Ecto neural progenitor cell (in vitro differentiated cells): Measurements from ENCODE around the gene ALCAM.
"Not testable (repeated sequence)": the region's sequence is repeated elsewhere in the genome, so short reads cannot be mapped to it uniquely, and the experiment has no call there.

Experiments
- DNase-seq: peaks from one replicate; pipeline ENCODE4 v3.0.0-alpha.2; 2018; ENCODE audit warnings: low spot score

Gene ALCAM

DNA sequence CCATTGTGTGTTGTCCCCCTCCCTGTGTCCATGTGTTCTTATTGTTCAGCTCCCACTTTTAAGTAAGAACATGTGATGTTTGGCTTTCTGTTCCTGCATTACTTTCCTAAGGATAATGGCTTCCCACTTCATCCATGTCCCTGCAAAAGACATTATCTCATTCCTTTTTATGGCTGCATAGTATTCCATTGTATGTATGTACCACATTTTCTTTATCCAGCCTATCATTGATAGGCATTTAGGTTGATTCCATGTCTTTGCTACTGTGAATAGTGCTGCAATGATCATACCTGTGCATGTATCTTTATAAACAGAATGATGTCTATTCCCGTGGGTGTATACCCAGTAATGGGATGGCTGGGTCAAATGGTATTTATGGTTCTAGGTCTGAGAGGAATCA lies 23.1 kb downstream of the ALCAM start:
- not testable (repeated sequence) for DNase-seq

DNA sequence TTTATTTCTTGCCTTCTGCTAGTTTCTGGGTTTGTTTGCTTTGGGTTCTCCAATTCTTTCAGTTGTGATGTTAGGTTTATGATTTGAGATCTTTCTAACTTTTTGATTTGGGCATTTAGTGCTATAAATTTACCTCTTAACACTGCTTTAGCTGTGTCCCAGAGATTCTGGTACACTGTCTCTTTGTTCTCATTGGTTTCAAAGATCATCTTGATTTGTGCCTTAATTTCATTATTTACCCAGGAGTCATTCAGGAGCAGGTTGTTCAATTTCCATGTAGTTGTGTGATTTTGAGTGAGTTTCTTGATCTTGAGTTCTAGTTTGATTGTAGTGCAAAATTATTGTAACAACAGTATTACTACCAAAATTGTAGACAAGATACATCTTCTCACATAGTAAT lies 25.9 kb downstream of the ALCAM start:
- not testable (repeated sequence) for DNase-seq

DNA sequence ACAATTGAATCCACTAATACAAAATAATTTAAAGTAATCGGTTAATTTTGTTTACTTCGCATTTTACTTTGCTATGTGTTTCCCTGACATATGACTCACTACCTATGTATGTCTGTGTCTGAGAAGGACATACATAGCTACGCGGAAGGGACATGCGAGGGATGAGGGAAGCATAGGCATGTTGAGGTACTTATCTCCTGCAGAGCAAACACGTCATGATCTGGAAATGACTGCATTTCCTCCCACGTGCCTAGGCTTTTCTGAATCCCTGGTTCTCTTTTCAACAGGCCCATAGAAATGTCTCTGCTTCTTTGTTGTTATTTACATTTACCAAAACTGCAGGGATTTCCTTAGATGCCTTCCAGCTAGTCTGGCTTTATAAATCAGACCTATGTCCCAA lies 27.5 kb downstream of the ALCAM start:
- no peak for DNase-seq

DNA sequence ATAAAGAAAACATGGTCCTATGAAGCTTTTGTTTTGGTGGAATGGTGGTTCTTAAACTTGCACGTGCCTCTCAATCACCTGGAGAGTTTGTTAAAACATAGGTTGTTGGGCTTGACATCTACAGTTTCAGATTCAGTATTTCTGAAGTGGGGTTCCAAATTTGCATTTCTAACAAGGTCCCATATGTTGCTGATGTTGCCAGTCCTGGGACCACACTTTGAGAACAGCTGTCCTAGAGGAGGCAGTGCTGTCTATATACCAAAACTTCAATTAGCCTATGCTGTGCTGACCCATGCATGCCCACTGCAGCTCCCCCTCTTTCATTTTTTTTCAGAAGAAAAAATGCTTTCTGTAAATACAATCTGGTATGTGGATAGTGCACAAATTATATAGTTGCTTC lies 31.3 kb downstream of the ALCAM start:
- no peak for DNase-seq

DNA sequence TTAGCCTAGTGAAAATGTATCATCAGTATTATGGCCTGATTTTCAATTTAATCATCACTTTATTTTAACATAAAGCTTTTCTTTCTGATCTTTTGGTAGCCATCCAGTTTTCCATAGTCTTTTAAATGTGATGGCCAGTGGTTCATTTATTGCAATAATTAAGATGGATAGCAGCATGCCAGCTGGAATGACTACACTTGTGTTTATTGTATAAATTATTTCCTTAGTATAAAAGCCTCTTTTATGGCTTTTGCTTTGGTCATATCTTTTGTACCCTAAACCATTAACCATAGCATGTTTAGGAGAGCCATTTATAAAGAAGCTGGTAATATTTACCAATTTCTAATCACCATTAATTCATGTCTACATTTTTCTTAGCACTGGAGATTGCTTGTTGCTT lies 31.7 kb downstream of the ALCAM start:
- no peak for DNase-seq

DNA sequence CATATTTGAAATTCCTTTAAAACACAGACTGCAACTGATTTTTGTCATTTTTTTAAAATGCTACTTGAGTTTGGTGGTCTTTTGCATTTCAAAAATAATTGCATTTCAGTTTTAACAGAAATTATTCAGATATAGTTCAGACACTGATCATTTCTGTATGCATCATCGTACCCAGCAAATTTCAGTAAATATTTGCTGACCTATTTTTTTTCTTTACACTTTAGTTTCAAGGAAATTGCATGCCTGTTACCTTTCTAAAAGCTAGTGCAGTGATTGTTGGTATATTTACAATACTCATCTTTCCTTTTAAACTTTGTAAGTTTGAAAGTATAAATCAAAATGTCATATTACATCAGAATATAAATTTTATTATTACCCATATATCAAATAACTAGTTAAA lies 32.4 kb downstream of the ALCAM start:
- DNase-seq: no peak

DNA sequence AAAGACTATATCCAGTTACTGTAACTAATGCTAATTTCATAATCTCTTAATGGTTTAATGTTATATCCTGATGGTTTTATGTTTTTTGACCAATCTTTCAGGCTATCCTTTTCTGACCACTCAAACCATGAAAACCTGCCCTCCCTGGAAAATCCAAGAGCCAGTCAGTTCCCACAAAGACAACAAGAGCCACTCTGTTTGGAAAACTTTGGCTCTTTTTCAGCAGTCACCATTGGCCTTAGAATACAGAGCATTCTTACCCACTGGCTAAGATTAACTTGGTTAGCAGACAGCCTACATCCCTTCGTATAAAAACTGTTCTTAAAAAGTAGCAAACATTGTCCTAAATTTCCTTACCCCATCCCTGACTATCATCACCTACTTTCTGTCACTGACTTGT lies 32.9 kb downstream of the ALCAM start:
- no peak for DNase-seq

DNA sequence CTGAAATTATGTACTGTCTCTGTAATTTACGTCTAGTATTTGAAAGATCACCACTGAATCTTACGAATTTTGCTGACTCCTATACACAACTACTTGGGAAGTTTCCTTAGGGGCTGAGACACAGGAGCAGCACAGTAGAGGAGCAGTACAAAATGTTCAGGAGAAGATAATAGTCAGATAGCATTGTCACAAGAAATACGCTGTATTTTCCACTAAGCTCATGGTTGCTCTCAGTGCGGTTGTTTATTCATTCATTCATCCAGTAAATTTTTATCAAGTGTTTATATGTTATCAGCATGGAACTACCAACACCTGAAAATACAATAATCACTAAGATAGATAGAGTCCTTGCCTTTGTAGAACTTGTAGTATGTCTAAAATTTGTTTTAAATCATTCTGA lies 34.5 kb downstream of the ALCAM start:
- DNase-seq: no peak

DNA sequence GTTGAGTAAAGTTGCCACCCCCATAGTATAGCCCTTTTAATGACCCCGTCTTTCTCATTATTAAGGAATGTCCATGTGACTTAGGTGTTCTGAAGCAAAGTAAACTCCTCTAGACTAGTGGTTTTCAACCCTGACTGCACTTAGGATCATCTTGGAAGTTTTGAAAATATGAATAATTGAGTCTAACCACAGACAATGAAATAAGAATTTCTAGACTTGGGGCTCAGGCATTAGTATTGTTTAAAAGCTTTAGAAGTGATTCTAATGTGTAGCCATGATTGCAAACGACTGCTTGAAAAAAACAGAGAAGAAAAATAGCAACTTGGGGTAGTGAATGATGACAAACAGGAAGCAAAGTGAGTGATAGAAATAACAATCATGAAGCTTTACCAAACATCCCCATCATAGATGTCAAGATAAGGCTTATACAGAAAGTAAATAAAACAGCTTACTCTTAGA lies 35.0 kb downstream of the ALCAM start:
- DNase-seq: no peak

DNA sequence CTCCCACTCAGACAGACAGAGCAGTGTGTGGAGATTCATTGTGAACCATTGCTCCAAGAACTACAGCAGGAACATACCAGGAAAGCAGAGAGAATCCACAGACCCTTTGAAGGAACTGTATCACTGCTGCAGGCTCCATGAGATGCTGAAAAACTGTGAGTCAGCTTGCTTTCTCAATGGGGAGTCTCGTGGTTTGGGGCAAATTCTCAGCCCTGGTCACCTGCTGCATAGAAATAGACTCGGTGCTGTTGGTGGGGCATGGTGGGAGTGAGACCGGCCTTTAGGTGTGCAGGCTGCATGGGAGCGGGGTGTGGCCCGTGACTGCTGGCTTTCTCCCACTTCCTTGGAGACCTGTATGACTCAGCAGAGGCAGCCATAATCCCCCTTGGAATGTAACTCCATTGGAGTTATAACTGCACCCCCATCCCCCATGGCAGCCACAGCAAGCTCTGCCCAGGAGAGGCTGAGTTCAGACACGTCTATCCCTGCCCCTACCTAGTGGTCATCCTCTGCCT lies 35.6 kb downstream of the ALCAM start:
- DNase-seq: no peak

DNA sequence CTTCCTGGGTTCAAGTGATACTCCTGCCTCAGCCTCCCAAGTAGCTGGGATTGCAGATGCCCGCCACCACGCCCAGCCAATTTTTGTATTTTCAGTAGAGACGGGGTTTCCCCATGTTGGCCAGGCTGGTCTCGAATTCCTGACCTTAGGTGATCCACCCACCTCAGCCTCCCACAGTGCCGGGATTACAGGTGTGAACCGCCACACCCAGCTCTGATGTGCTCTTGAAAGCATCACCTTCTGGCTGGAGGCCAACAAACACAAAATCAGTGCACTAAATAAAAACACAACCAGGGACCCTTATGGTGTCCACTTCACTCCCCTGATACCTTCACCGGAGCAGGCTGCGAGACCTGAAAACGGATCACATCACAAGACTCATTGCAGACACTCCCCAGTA lies 36.3 kb downstream of the ALCAM start:
- not testable (repeated sequence) for DNase-seq

DNA sequence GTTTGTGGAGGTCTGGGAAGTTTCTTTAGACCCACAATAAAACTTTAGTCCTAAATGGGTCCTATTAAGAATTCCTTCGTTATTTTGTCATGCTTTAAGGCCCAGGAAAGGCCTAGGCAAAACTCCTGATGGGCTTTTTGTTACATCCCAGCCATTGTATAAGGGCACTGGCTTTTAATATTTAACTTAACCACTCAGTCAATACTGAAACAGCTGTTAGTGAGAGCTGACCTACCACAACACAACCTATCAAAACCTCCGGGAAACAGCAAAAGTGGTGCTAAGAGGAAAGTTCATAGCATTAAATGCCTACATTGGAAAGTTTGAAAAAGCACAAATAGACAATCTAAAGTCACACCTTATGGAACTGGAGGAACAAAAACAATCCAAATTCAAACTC lies 39.6 kb downstream of the ALCAM start:
- no peak for DNase-seq

DNA sequence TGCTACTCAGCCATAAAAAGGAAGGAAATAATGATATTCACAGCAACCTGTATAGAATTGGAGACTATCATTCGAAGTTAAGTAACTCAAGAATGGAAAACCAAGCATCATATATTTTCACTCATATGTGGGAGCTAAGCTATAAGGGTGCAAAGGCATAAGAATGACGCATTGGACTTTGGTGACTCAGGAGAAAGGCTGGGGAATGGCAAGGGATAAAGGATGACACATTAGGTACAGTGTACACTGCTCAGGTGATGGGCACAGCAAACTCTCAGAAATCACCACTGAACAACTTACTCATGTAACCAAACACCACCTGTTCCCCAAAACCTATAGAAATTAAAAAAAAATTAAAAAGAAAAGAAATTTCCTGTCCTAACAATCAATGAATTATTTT lies 42.7 kb downstream of the ALCAM start:
- DNase-seq: no peak

DNA sequence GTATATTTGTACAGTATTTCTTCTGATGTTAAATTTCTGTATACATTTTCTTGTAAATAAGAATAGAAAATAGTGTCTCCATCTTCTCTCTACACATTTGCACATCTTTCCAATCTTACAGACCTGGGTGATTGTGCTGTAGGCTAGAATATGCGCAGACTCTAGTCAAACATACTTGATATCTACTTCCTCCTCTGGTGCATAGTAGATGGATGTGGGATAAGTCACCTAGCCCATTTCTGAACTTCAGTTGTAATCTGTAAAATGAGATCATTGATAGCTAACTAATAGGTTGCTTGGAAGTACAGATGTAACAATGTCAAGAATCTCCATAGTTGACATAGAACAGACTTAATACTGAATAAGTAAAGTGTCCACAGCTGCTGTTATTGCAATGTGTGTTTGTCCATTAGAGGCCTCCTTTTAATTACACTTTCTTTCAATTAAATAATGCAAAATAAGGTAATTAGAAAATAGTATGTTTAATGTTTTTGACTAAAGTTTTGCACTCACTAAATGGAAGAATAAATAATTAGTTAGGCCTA lies 46.7 kb downstream of the ALCAM start:
- no peak for DNase-seq

DNA sequence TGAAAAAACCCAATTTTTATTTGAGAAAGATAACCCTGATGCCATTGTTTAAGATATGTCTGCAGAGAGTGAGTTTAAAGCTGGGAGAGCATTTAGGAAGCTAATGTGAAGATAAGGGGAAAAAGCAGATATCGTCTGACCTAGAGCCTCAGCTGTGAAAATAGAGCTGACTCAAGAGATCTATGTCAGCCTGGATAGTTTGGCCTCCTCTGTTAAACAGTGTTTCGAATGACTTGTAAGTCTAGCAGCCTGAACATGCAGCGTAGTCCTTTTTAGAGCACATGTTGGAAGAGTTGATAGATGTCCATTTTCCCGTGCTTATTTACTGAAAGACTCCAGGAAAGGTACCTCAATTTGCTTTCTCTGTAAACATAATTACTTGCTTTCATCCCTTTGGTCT lies 48.1 kb downstream of the ALCAM start:
- no peak for DNase-seq

DNA sequence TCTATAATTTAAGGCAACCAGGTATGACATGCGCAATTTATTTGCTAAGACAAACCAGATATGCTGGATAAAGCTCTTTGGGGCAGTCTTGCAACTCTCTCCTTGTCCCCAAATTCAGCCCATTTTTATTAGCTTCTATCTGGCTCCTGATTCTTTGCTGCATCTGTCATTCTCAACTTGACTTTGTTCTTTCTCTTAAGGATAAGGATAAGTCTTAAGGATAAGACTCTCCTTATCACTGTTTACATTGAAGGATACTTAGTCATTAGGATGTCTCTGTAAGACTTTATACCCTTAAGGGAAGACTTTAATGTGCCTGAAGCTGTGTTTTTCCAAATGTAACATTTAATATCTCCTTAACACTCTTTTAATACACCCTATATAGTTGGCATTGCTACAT lies 49.2 kb downstream of the ALCAM start:
- no peak for DNase-seq

DNA sequence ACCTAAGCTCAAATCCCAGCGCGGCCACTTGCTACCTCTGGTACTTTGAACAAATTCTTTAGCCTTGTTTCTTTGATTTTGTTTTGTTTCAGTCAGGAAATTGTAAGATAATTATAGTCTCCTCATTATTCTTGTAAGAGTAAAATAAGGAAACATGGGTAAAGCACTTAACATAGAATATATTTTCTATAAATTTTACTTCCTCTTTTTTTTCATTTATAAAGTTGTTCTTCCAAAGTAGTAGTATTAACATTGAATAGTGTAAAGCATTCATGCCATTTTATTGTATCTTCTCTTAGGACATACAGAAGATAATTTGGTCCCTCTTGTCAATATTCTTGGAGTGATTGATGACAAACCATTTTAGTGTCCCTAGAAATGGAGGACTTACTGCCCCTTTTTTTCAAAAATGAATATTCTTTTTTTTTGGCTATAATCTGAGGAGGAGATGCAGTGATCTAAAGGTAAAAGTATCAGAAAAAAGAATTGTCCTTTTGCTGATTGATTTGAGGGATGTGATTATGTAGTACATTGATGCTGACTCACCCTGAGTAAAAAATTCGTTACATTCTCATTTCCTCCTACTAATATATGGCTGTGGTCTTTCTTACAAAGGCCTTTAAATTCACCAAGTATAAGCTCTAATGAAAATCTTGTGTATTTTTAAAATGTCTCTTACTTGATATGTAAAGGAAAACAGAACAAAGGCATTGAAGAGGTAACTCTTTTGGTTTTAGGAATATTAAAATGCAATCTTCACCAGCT lies 51.0 kb downstream of the ALCAM start:
- DNase-seq: no peak

DNA sequence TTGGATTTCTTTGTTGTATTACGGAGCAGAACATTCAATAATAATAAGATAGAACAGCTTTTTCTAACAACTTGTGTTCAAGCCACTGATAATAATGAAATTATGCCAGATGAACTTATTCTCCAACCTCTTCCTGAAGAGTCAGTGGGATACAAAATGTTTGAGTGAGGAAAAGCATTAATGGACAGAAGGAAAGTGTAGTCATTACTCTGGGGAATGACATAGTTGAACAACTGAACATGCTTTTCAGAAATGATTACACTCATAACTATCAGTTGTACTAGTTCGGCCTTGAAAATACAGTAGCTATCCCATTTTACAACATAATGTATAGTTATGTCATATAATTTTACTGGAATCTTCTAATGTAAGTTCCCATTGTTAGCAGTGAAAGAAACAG lies 55.9 kb downstream of the ALCAM start:
- no peak for DNase-seq

DNA sequence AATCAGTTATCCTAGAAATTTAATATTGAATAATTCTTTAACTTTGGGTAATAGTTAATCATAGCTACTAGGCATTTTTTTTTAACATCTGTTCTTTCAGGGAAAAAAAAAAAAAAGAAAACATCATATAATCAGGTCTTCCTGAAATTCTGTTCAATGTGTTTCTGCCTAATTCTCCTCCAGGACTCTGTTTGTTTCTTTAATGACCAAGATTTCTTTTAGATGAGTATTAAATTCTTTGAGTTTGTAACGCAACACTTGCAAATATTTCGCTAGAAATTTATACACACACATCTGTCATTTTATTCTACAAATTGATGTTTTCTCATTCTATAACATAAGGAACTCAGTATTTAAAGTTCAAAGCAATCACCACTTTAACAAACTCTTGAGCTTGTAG lies 56.7 kb downstream of the ALCAM start:
- no peak for DNase-seq

DNA sequence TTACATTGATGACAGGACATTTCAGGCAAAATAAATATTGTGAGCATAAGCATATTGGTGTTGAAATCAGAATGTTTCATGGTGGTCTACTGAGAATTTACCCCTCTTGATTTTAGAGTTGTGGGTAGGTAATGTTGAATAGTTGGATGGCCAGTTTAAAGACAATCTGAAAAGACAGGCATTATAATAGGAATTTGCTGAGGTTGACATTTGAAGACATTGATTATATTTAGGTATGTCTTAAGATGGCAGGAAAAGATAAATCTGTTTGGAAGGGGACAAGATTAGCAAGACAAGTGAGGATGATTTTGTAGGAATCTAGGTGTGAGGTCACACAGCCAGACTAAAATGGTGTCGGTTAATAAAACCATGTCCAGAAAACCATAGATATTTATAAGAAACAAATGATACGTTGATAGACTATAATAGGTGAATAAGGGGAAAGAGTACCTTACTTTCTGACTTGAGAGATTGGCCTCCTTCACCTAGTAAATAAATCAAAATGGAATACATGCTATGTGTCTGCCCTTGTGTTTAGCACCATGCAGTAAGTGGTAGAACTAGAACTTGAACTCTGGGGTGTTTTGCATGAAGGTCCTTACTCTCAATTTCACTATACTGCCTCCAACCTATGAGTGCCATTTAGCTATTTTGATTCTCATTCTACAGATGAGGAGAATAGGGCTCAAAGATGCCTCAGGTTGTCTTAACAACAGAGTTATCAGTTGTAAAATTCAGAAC lies 57.9 kb downstream of the ALCAM start:
- no peak for DNase-seq

DNA sequence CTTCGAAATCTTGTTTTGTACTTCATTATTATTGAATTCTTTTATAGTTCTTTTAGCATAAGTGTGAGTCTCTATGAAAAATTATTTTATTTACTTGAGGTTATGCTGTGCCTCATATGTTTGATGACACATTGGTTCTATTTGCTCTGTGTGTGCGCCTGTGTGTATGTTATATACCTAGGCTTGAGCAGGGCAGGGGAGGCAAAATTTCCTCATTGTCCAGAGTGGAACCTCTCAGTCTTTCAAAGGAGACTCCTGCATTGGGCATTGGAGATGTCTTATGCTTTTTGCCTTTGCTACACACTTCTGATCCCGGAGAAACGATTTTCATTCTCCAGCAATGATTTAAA lies 58.4 kb downstream of the ALCAM start:
- DNase-seq: no peak

DNA sequence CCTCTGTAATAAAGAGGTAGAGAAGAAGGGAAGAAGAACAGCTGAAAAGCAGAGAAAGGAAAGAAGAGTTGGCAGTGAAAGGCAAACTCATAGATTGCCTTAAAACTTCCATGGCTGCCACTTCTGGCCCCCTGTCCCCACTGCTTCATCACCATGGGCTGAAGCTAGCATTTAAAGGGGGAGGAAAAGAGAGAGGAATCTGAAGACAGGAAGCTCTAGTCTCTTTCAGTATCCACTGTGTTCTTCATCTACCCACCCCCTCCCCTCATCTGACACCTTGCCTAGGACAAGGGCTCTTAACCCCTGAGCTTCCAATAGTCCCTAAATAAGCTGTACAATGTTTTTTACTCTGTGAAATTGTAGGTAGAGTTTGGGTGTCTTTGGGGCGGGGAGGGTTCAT lies 60.6 kb downstream of the ALCAM start:
- DNase-seq: no peak

DNA sequence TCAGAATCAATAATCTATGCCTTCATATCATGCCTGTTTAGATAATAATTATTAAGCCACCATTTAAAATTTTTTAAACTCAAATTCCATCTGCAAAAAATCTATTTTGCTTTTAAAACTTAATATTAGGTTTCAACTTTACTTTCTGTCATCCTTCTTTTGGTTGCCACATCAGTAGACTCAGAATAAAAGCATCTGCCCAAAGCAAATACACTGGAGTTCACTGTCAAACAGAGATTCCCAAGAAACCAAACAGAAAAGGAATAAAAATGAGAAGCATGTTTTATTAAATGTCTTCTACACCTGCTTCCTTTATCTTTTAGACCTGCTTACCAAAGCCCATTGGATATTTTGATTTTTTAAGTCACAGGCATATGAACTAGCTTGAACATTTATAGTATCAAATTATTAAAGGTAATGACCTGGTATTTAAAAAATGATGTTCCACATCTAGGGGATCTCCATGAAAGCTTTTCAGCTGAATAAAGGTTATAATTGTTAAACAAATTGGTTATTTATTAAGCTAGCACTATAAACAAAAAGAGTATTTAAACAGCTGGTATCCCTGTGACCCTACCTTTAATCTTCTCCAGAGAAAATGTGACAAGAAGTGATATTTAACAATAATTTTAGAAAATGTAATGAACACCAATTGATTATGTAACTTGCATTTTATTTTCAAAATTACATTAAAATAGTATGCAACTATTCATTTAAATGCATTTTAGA lies 62.5 kb downstream of the ALCAM start:
- no peak for DNase-seq
